Left forelimb (tissue), 1 donor: ENCODE measurements around the gene ETV6.

Experiments used
- DNase-seq: peaks from one replicate; pipeline ENCODE4 v3.0.0-alpha.2; 2018; ENCODE audit warnings: low spot score

The ETV6 gene

DNA sequence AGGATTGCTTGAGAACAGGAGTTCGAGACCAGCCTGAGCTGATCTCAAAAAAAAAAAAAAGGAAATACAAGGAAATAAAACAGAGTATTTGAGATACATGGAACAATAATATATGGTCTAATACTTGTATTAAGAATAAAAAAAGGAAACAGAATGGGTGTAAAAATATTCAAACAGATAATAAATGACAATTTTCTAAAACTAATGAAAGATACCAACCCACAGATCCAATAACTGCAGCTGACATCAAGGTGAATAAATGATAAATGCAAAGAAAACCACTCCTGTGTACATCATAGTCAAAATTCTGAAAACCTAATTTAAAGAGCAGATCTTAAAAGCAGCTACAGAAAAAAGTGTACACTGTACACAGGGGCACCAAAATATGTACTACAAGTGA is 4.1 kb upstream of the ETV6 start:
- DNase-seq, result no peak

DNA sequence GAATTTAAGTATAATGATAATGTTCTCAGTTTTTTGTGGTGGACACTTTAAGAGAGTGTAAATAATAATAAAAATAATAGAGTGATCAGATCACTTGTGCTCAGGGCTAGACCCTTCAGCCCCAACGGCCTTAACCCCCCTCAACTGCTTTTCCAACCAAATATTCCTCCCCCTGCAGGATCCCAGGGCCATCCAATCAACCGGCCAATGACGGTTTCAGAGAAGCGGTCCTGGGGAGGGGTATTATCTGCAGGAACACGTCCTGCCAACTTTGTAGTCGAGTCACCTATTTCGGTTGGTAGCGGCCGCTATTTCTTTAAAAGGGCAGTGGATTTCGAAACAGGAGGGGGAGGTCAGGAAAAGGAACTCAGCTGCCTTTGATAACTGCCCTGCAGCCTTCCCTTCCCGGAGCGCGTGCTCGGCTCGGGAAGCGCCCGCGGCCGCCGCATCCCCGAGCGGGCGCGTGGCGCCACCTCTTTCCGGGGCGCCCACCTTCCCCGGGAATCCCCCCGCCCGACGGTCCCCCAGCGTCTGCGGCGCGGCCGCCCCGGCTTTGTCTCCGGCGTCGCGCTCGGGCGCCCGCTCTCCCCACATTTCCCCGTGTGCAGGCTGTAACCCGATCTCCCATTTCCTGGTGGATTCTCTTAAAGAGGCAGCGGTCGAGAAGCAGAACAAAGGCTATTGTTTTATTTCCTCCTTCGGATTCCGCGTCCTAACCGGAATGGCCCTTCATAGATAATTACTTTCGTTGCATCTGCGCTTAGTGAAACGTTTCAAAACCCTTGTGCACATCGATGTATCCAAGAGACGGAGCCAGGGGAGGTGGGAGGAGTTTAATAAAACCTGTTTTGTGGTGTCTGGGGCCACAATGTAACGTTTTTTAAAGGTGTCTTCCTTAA is 711 bp upstream of the ETV6 start:
- DNase-seq, result peak; percentile 90

DNA sequence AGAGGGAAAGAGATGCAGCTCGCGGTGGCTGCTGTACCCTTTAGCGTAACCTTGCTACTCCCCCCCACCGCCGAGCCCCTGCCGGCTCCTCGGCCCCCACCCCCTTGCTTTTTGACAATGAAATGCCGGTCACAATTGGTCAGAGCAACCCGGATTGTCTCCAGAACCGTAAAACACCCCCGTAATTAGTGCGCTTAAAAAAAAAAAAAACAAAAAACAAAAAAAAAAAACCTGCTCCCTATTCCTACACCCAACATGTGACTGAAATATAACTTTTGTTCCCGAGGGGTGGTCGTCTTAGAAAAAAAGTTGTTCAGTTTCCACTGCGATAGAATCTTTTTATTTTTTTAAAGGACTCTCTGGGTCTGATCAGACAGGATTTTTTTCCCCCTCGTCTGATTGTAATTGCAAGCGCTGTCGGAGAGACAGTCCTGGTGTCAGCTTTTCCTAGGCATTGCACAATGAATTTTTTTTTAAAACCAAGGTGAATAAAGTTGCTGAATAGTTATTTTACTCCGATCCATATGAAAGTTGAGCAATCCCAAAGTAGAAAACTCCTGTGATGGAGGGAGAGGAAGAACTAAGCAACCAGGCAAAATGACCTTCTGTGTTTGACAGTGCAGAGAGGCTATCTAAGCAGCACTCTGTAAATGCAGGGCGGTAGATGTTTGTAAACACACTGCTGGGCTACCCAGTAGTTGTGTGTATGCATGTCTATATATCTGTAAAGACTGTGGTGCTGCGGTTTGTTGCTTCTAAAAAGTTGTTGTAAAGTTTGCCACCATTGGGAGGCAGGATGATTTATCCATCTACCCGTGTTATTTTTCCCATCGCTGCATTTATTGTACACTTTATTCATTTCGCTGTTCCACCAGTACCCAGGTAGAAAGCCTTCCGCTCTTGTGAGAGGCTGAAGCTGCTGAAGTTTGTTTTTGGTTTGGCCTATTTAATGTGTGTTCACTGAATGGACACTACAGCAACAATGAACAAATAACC is 1.1 kb downstream of the ETV6 start:
- no peak for DNase-seq

DNA sequence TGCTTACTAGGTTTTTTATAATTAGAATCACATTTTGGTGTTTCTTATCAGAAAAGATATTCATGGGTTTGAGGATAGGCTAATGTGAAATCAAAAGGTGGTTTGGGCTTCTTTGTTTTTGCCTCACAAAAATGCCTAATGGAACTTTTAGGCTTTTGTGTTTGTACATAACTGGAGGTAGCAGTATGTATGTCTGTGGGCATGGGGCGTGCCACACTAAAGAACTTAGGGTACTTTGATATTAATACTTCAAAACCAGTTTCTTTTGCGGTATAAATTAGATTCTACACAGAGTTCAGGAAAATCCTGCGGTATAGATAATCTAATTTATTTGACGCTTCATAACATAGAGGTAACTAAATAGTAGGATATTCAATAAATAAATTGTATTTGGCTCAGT is 1.9 kb downstream of the ETV6 start:
- no peak for DNase-seq

DNA sequence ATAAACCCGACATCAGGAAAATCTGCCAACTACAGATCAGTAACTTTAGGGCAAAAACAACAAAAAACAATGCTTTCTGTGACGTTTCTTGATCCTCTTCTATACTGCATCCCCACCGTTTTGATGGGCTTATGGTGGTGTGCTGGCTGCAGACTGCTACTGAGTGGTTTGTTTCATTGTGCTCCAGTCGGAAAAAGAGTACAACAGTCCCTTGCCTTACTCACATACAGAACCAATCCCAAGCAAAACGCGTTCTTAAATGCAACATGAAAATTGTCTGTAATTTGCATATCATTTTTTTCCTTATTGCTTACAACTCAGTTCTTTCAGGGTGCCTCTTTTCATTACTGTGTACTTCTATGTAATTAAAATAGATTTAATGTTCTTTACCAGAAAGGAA is 2.3 kb downstream of the ETV6 start:
- DNase-seq, result no peak

DNA sequence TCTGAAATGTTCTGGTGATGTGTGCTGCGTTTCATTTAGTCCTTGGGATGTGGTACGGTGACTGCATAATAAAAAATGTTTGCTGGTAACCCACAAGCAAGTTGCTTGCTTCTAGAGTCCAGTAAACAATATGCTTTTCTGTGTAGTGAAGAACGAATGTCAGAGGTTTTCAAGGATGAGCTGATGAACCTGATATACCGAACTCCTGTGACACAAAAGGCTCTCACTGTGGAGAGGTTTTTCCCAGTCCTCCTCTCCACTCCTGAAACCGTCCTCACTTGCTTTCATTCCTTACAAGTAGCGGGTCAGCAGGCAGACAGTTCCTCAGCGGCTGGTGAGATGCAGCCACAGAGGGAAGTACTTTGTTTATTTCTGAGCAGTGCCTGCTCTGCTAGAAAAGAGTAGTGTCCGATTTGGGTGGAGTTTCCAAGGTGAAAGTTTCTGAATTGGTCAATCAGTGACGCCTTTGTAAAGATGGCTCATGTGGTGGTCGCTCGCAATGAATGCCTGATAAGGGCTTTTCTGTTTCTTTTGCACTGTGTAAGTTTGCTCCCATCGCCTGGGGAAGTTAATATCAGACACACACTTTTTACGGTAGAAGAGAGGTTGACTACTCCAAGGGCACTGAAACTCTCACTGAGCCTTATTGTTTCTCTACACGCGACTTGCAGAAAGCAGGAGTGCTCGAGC is 3.0 kb downstream of the ETV6 start:
- DNase-seq, result no peak

DNA sequence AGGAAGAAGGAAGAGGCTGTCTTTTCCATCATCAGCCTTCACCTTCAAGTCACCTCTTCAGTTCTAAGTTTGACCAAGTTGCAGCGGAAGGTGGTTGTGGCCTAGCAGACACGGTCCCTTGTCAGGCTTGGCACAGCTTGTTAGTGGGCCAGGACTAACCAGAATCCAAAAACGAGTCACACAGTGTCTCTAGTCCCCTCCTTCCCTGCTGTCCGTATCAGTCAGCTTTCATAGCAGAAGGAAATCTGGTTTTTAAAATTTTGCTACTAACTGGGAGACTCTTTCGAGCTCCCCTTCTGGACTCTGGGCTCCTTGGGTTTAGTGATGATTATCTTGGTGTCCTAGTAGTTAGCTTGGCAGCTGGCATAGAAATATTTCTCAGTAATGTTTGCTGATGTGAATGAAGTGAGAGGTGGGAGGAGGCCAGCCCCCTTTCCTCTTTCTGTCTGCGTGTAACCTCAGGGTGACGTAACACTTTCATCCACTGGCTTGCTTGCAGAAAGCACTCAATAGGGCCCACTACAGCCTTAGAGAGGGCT is 3.8 kb downstream of the ETV6 start:
- no peak for DNase-seq

DNA sequence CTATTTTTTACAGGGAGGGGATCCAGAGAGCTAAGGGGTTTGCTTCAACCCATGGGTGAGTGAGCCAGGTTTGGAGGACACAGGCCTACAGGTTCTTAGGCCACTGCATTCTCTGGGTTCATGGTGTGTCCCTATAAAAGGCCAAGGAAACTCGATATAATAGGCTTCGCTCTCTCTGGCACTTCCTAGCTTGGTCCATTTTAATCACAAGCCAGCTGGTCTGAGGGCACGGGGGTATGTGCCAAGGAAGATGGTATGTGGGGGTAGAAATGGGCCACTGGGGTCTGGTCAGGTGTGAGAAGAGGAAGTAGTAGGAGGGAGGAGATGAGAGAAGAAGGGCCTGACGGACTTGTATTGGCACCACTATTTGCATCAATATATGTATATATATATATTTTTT is 4.9 kb downstream of the ETV6 start:
- no peak for DNase-seq

DNA sequence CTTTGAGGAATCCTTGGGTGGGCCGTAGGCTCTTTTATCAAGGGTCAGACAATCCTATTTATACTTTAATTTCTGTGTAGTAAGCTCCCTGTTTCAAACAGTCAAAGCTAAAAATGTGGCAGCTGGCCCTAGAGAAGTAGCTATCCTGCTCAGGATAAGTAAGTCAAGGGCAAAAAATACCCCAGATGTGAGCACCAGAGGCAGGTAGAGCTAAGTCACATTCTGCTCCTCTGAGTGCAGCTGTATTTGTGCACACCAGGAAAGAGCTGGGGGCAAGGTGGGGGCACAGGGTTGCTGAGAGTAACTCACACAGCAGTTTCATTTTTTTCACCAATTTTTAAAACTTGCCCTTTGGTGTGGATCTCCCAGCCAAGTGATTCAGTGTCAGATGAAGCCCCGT is 5.3 kb downstream of the ETV6 start:
- DNase-seq, result no peak

DNA sequence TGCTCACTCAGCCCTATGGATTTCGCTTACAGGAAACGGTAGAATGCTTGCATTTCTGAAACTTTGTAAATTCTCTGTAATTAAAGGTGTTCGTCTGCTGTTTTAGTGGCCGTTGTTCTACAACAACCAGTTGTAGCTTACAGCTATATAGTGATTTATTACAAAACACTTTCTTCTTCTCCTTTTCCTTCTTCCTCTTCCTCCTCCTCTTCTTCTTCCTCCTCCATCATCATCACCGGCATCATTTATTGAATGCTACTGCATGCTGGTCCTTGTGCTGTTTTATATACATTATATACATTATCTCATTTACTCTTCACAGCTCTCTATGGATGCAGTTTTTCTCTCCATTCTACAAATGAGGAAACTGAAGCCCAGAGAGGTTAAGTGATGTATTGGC is 6.4 kb downstream of the ETV6 start:
- no peak for DNase-seq

DNA sequence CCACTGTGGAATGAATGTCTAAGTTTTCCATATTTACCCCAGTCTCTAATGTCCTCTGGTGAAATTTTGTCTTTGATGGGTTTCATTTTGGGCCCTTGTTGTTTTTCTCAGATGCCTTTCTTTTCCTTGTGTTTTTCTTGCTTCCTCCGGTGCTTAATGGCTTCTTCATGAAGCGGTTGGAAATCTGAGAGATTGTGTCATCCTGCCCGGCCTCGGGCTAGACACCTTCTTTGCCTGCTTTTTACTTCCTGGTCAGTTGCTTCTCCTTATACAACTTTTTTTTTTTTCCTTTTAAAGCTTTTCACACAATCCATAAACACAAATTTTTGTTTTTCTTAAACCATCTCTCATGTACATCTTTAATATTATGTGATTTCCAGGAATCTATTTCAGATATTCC is 7.1 kb downstream of the ETV6 start:
- no peak for DNase-seq

DNA sequence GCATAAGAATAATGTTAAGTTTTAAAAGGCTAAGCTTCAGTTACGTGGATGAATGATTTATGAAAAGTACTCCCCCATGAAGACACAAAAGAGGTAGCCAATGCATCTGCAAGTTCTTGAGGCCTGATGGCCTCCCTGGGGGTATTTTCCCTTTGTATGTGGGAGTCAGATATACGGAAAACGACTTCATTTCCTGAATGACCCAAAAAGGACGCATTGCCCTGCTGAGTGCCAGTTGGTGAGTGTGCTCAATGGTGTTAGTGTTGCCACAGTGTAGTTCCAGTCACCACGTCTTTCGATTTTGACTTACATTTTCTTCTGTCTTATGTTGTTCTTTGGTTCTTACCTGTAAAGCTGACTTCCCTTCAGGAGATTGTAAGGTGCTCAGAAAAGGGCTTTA is 8.0 kb downstream of the ETV6 start:
- no peak for DNase-seq

DNA sequence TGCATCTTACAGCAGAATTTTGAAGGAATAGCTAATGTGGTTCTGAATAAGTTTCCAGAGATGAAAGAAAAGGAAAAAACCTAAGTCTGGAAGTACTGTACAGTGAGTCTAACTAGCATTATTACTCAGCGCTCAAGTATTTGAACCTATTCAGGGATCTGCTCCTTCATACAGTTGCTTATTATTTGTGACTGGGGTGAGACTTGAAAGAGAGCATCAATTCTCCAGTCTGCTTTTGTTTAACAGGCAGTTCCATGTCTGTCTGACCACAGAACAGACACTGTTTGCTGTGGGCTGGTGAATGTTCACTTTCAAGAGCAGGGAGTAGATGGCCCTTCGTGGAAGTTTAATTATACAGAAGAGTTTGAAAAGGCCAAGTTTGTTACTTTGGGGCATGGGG is 9.3 kb downstream of the ETV6 start:
- DNase-seq, result no peak

DNA sequence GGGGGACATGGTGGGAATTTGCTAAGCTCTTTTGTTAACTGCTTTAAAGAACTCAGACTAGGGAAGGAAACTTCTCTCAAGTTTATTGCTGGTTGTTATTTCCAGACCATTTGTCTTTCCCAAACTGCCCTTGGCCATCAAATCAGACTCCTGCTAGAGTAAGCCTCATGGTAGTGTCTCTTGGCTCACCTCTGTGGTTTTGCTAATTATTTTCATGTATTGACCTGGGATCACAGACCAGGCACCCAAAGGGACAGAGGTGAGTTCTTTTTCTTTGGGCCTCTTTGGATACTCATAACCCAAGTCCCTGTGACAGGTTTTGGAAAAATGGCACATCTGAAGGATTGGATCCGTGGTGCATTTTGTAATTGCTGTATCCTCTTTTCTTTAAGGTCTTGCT is 11.2 kb downstream of the ETV6 start:
- DNase-seq, result no peak

DNA sequence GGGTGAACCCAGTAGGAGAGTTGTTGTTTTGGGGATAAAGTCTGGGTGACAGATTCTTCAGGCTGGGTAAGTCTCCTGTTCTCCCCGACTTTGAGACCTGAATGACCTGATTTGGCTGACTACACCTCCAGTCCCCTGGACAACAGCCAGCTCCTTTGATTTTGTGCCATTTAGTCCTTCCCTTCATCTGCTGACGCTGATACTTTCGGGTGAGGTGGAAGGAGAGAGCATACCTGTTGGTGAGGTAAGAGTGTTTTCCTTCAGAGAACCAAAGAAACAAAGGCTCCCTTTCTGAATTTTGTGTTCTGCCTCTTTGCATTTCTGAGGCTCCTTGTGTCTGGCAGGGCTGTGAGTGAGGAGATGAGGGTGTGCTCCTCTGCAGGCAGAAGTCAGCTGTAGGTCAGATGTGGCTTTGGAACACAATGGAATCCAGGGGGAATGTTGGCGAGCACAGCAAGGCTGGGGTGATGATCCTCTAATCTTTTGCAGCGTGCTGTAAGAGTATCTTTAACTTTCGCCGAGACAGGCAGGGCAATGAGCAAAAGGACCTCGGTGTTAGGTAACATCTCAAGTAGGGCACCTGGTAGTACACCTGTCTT is 12.1 kb downstream of the ETV6 start:
- DNase-seq, result no peak

DNA sequence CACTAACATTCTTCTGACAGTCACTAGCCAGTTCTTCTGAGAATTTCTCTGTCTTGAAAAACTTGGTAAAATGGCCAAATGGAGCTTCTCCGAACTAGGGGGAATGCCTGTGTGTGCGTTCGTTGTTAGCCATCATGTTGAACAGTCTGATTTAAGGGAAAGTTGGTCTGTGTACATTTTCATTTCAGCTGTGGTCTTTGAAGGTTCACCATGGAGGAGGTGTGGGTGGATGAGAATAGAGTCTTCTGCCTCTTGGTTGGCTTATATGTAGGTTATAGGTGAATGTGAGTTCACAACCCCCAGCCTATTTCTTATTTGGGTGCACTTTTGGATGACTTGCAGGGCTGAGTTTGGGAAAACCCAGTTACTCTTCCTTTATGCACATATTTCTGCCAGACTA is 12.9 kb downstream of the ETV6 start:
- no peak for DNase-seq

DNA sequence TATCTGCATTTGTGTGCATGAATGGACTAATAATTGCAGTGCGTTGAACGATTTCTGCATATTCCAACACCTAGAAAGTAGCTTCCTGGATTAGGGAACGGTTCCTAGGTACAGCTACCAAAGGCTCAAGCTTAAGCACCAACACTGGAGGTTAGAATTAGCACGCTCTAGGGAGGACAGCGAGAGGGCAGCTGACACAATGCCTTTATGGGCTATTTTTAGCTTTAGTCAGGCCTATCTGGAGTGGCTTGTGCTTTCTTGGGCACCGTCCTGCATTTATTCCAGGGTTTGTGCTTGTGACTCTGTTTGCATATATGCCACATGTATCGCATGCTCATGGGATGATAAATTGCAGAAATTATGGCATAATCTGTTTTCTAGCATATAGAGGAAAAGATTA is 13.7 kb downstream of the ETV6 start:
- no peak for DNase-seq

DNA sequence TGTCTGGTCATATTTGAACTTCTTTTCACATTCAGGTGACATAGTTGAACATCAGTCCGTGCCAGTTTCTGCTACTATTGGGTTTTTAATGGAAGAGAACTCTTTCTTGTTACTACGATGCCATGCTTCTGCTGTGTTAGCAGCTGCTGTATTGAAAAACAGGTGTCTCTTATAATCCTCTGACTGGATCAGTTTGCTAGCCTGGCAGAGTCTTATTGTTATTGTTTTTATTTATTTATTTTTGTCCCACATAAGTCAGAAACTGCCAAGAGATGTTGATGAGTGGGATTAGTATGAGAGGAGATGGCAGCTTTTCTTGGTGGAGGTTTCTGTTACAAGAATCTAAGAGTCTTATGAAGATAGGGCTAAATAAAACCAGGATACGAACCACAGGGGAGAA is 14.6 kb downstream of the ETV6 start:
- DNase-seq, result no peak

DNA sequence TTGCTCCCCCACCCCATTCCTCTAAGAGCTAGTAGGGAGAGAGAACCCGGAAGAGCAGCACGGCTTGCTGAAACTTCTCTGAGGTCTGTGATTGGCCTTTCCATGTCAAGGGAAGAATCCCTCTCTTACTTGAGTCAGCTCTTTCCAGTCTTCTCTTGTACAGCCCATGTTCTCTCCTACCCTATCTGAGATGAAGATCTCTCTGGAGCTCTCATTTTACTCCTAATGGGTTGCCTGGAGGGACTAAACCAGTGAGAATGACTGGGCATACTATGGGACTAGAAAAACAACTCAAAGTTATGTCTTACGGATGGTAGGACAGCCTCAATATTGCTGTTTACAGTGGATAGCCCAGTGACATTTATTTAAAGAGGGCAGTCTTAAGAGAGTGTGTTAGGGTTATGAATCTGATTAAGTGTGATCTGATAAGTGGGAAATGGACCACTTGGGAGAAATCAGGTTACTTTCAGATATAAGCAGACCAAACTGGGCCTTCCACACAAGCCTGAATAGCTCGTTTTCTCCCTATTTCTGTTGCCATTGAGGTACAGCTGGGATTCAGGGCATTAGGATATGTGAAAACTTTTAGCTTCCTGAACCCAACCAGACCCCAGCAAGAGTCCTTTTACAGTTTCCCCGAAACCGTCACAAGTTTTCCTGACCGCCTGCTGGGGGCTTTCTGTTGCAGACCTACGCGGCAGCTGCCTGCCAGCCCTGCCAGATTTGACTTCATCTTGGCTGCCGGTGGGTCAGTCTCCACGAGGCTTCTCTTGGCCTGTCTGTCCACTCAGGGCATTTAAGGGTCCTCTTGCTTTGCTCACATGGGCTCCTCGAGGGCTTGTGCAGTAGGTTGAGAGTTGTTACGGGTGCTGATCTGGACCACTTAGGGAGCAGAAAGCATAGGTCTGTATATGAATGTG is 16.9 kb downstream of the ETV6 start:
- DNase-seq, result no peak

DNA sequence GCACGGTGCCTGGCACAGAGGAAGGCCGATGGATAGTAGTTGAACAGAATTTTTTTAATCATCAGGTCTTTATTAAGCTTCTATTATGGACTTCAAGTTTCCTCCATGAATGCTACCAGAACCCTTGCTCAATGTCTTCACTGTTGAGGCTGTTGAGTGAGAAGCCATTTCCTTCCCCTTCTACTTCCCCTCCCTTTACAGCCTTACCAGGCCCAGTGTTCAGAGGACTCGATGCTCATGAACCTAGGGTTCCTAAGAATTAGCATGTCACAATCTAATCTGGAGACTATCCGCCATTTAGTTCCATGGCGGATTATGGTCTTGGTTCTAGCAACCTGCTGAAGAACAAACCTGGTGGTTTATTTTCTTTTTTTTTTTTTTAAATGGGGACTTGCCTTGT is 17.7 kb downstream of the ETV6 start:
- no peak for DNase-seq

DNA sequence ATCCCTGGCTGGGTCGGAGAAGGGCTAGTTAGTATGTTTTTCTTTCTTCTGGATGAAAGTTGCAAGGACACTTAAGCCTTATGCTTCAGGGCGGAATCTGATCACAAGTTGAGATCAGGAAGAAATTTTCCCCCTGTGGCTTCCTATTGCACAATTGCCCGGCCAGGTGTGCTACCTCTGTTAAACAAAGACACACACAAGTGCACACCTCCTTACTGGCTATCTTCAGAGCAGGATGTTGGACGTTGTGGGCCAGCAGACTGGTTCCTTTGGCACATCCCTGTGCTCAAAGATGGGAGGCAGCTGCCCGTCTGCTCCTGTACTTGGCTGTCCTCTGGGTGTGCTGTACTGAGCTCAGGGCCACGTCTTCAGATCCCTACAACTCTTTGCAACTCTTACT is 19.1 kb downstream of the ETV6 start:
- no peak for DNase-seq
